Right lobe of liver (tissue), 6 donors: ENCODE data around the gene SAMMSON. TPM values are rescaled to one million over a fixed set of nuclear protein-coding genes. Genes with fewer than 3 reads are reported as not detected.

ENCODE experiments used
- ATAC-seq, 4 donors: fragments of 200-7000 bp; cut with Tn5 transposase; one replicate each; pipeline ENCODE4 v1.9.1; 2020; ENCODE audit warnings: mild to moderate bottlenecking in 4 of 4, moderate library complexity in 4 of 4
- DNase-seq, 3 donors: peaks; one replicate each; pipeline ENCODE4 v3.0.0-alpha.2; 2020
- H3K27ac ChIP-seq, 3 donors: fragments of 200-600 bp; one replicate each; pipeline ENCODE4 v1.8.0; 2022
- H3K27me3 ChIP-seq, 2 donors: fragments of 200-600 bp; one replicate each; pipeline ENCODE4 v1.8.0; 2022
- H3K36me3 ChIP-seq, 4 donors: fragments of 200-600 bp; sonication (generic) in 1 of 4; one replicate each; pipeline versions ENCODE4 v1.5.1 to v1.8.0; 2017 to 2022; ENCODE audit warnings: control low read depth in 1 of 4
- H3K4me1 ChIP-seq, 4 donors: fragments of 200-600 bp; sonication (generic) in 1 of 4; one replicate each; pipeline versions ENCODE4 v1.5.1 to v1.8.0; 2017 to 2022; ENCODE audit warnings: control low read depth in 1 of 4
- H3K4me3 ChIP-seq, 3 donors: fragments of 200-600 bp; one replicate each; pipeline ENCODE4 v1.8.0; 2022
- H3K9me3 ChIP-seq, 4 donors: fragments of 200-600 bp; sonication (generic) in 1 of 4; one replicate each; pipeline versions ENCODE4 v1.5.1 to v1.8.0; 2017 to 2022; ENCODE audit warnings: control low read depth in 1 of 4
- CTCF ChIP-seq, 4 donors: fragments of 200-600 bp in 3 of 4; fragments of 450-650 bp in 1 of 4; IDR thresholded peaks; one replicate each; pipeline versions ENCODE4 v1.5.1 to v1.8.0; 2016 to 2022; ENCODE audit warnings: antibody characterized with exemption in 4 of 4, mild to moderate bottlenecking in 2 of 4
- POLR2A ChIP-seq: fragments of 450-650 bp; IDR thresholded peaks from one replicate; pipeline ENCODE4 v1.6.1; 2017; ENCODE audit warnings: antibody characterized with exemption, mild to moderate bottlenecking
- WGBS: methylation state at CpG from one replicate; pipeline ENCODE4 v1.1.6; 2018; ENCODE audit warnings: low coverage, low lambda C conversion rate; ENCODE audit not compliant: insufficient coverage; ENCODE audit errors: missing lambda C conversion rate; 5-methylcytosine and 5-hydroxymethylcytosine counted together
- intact Hi-C, 2 donors: fragments of 100-400 bp; cut with DNase I; formaldehyde crosslinking; loops; one replicate each; pipeline versions ENCODE4 v1.11.2 to v1.14.1; 2022
- total RNA-seq, 6 experiments: library from RNA; depleted of rRNA in 2 of 6; stranded (reverse); fragments of >200 nt in 2 of 6; fragmentation: NEBNext Ultra II Directional in 3 of 6; extraction: Animal tissue kit (Norgen Biotek cat#: 25700) in 3 of 6; gene quantifications; one replicate each; pipeline versions ENCODE4 v1.1.0 to v1.2.4, GENCODE V29; 2016 to 2023
- donor health status: DM: no; HTN: yes; CAD: no.
- donor health status: DM: no; HTN: no; CAD: no.
- donor health status: DM: no; HTN: no; CAD: no.
- donor health status: DM: no; HTN: yes; CAD: no.
- donor health status: DM: no; HTN: yes; CAD: no.

The SAMMSON gene
- total RNA-seq, 6 experiments from 2014 or later: not detected

GRCh38 chr3:70049761-70050160, 50.2 kb downstream of the SAMMSON start:
- no peak overlapping the region for H3K4me3 ChIP-seq
- no peaks in the 10 kb centered on the region for H3K27me3 ChIP-seq
- TF ChIP-seq CTCF (IDR thresholded peaks at IDR 0.05) (no peak), POLR2A (no peak)
- intact Hi-C loops: no loop called here
- no peaks in the 10 kb centered on the region for H3K4me1 ChIP-seq
- no peaks in the 10 kb centered on the region for H3K9me3 ChIP-seq
- ATAC-seq (no peak), DNase-seq (no peak)
- no peak overlapping the region for H3K27ac ChIP-seq
- WGBS: 44% methylated on average over 3 of the region's 3 CpGs
- no peaks in the 10 kb centered on the region for H3K36me3 ChIP-seq

GRCh38 chr3:70053293-70053692, 53.8 kb downstream of the SAMMSON start:
- intact Hi-C loops: no loop called here

DNA sequence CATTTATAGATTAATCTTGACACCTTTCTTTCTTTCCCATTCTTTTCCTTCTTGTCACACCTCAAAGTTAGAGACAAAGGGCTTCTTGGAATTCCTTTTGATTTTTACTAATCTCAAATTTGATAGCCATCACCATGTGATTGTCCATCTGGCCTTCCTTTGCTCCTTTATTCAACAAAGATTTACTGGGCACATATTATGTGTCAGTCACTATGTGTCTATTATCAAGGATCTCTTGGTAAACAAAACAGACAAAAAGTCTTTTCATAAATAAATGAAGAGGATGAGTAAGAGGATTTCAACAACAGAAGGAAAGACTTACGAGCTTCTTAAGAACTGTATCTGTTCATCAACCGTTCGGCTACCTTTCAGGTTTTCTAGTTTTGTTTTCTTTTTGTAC, 56.5 kb downstream of the SAMMSON start:
- Histone ChIP-seq H3K36me3 (no peaks in the 10 kb centered on the region), H3K27ac (no peak overlapping the region), H3K4me3 (no peak overlapping the region), H3K27me3 (no peaks in the 10 kb centered on the region), H3K9me3 (no peaks in the 10 kb centered on the region), H3K4me1 (no peaks in the 10 kb centered on the region)
- TF ChIP-seq POLR2A: no peak
- TF ChIP-seq CTCF (IDR thresholded peaks at IDR 0.05): no peak
- intact Hi-C loops: no loop called here
- DNase-seq (no peak), ATAC-seq (no peak)
- 71% methylated on average over 3 of the region's 3 CpGs for WGBS

More at GRCh38 chr3:70053293-70053692, 53.8 kb downstream of the SAMMSON start:
- ATAC-seq: no peak
- no peak for DNase-seq
- no peaks in the 10 kb centered on the region for H3K9me3 ChIP-seq
- no peaks in the 10 kb centered on the region for H3K27me3 ChIP-seq
- H3K4me3 ChIP-seq: no peak overlapping the region
- H3K4me1 ChIP-seq: no peaks in the 10 kb centered on the region
- no peak overlapping the region for H3K27ac ChIP-seq
- H3K36me3 ChIP-seq: no peaks in the 10 kb centered on the region
- TF ChIP-seq POLR2A (no peak), CTCF (IDR thresholded peaks at IDR 0.05) (no peak)
- WGBS: 29% methylated on average over 1 of the region's 1 CpG

GRCh38 chr3:70057426-70057825, 57.9 kb downstream of the SAMMSON start:
- TF ChIP-seq POLR2A (no peak), CTCF (IDR thresholded peaks at IDR 0.05) (no peak)
- DNase-seq (no peak), ATAC-seq (no peak)
- WGBS: 53% methylated on average over 1 of the region's 1 CpG
- Histone ChIP-seq H3K9me3 (no peaks in the 10 kb centered on the region), H3K36me3 (no peaks in the 10 kb centered on the region), H3K4me3 (no peak overlapping the region), H3K27me3 (no peaks in the 10 kb centered on the region), H3K27ac (no peak overlapping the region), H3K4me1 (no peaks in the 10 kb centered on the region)
- intact Hi-C loops: no loop called here

- ATAC-seq (no peak), DNase-seq (no peak)
- H3K27ac ChIP-seq: no peak overlapping the region
- no peak overlapping the region for H3K4me3 ChIP-seq
- H3K9me3 ChIP-seq: no peaks in the 10 kb centered on the region
- 69% methylated on average over 2 of the region's 5 CpGs for WGBS
- H3K36me3 ChIP-seq: no peaks in the 10 kb centered on the region
- TF ChIP-seq POLR2A (no peak), CTCF (IDR thresholded peaks at IDR 0.05) (no peak)
- H3K4me1 ChIP-seq: peaks cover 0 to 4% (median 0%) of the 10 kb centered on the region in 4 donors
- no peaks in the 10 kb centered on the region for H3K27me3 ChIP-seq
- intact Hi-C loops: no loop called here
Observed at GRCh38 chr3:70061096-70061495, 61.6 kb downstream of the SAMMSON start.
